ENCODE results near the gene DRD1. TPM values are rescaled to one million over a fixed set of nuclear protein-coding genes. Genes with fewer than 3 reads are reported as not detected.

The DRD1 gene
- polyA plus RNA-seq, 2 donors, result 0.02 to 0.08 TPM

DNA sequence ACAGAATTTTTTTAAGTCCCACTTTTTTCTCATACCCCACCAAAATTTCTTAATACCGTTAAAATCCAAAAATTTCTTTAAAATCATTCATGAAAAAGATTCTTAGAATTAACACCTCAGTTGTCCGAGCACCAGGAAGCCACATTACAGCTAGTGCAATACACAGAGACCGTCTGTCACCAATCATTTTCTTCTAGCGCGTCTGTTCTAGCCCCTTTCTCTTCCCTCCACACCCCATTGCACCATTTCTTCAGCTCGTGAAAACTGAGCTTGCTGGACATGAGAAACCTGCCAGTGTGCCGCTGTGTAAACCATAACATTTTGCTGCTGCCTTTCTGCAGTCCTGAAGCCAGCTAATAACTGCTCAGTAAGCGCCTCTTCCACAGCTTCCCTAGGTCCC is 39.4 kb upstream of the DRD1 start:
- no peak overlapping the region for H3K4me3 ChIP-seq (ENCODE audit: low read depth in 1 of 2, low read length in 2 of 2)
- peaks cover 0 to 10% of the 10 kb centered on the region in 2 donors for H3K36me3 ChIP-seq (ENCODE audit: control insufficient read depth in 2 of 2, insufficient read depth in 2 of 2, low read length in 1 of 2)
- H3K27me3 ChIP-seq (ENCODE audit: control insufficient read depth in 1 of 2, insufficient read depth in 2 of 2, low read length in 2 of 2), result no peaks in the 10 kb centered on the region
- no peak overlapping the region for H3K27ac ChIP-seq (ENCODE audit: low read depth in 2 of 2, low read length in 1 of 2)
- H3K9me3 ChIP-seq (ENCODE audit: control insufficient read depth in 2 of 2, insufficient read depth in 1 of 2, low read depth in 1 of 2, low read length in 1 of 2), result no peaks in the 10 kb centered on the region
- WGBS, 2 donors, result 89 to 92% methylated on average over 8 of the region's 8 CpGs
- H3K4me1 ChIP-seq (ENCODE audit: control insufficient read depth in 2 of 2, insufficient read depth in 2 of 2, low read length in 1 of 2), result peaks cover 3 to 4% of the 10 kb centered on the region in 2 donors

- peak overlapping the region; percentile 72 to 80 for H3K27ac ChIP-seq (ENCODE audit: low read depth in 2 of 2, low read length in 1 of 2)
- peak overlapping the region; percentile 79 to 80 for H3K4me3 ChIP-seq (ENCODE audit: low read depth in 1 of 2, low read length in 2 of 2)
- H3K9me3 ChIP-seq (ENCODE audit: control insufficient read depth in 2 of 2, insufficient read depth in 1 of 2, low read depth in 1 of 2, low read length in 1 of 2), result no peaks in the 10 kb centered on the region
- H3K27me3 ChIP-seq (ENCODE audit: control insufficient read depth in 1 of 2, insufficient read depth in 2 of 2, low read length in 2 of 2), result no peaks in the 10 kb centered on the region
- peaks cover 0 to 8% of the 10 kb centered on the region in 2 donors for H3K36me3 ChIP-seq (ENCODE audit: control insufficient read depth in 2 of 2, insufficient read depth in 2 of 2, low read length in 1 of 2)
- peaks cover 4 to 7% of the 10 kb centered on the region in 2 donors for H3K4me1 ChIP-seq (ENCODE audit: control insufficient read depth in 2 of 2, insufficient read depth in 2 of 2, low read length in 1 of 2)
- 28 to 29% methylated on average over 13 of the region's 13 CpGs for WGBS, 2 donors
Observed at GRCh38 chr5:175479125-175479881, 35.3 kb upstream of the DRD1 start.

DNA sequence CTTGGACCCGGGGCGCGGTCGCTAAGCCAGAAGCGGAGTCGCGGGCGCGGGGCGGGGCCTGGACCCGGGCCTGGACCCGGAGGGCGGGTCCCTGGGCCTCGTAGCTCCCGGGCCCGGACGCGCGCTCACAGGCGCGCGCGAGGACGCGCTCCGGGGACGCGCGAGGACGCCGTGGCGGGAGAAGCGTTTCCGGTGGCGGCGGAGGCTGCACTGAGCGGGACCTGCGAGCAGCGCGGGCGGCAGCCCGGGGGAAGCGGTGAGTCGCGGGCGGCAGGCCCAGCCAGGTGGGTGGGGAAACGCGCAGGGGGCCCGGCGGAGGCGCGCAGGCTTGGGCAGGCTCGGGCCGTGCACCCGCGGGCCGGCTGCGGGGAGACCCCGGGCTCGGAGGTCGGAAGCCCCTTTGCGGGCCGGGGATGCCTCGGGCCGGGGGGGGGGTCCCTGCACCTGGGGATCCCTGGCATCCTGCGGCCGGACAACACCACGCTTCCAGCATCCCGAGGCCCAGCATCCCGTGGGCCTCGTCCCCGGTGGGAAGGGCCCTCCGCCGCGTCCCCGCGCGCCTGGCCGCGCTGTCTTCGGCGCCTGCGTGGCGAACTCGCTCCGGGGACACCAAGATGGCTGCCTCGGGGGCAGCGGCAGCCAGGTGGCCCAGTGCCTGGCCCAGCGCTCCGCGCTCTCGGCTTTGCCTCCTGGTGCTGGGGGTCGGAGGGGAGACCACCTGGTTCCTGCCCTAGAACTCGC is 34.6 kb upstream of the DRD1 start, which contains the start of gene SFXN1:
TSS of gene SFXN1 (plus strand) at position 177 of the 741 bp plus-strand sequence. CDS start 13,544 bp downstream, outside the sequence.
- peaks cover 0 to 2% of the 10 kb centered on the region in 2 donors for H3K36me3 ChIP-seq (ENCODE audit: control insufficient read depth in 2 of 2, insufficient read depth in 2 of 2, low read length in 1 of 2)
- H3K9me3 ChIP-seq (ENCODE audit: control insufficient read depth in 2 of 2, insufficient read depth in 1 of 2, low read depth in 1 of 2, low read length in 1 of 2), result no peaks in the 10 kb centered on the region
- H3K4me3 ChIP-seq (ENCODE audit: low read depth in 1 of 2, low read length in 2 of 2), result peak within 1 kb of the TSS; percentile 79 to 80
- peak within 1 kb of the TSS; percentile 72 to 80 for H3K27ac ChIP-seq (ENCODE audit: low read depth in 2 of 2, low read length in 1 of 2)
- no peaks in the 10 kb centered on the region for H3K27me3 ChIP-seq (ENCODE audit: control insufficient read depth in 1 of 2, insufficient read depth in 2 of 2, low read length in 2 of 2)
- 0 to 1% methylated on average over 64 to 94 of the region's 94 CpGs for WGBS, 2 donors
- peaks cover 4 to 7% of the 10 kb centered on the region in 2 donors for H3K4me1 ChIP-seq (ENCODE audit: control insufficient read depth in 2 of 2, insufficient read depth in 2 of 2, low read length in 1 of 2)

DNA sequence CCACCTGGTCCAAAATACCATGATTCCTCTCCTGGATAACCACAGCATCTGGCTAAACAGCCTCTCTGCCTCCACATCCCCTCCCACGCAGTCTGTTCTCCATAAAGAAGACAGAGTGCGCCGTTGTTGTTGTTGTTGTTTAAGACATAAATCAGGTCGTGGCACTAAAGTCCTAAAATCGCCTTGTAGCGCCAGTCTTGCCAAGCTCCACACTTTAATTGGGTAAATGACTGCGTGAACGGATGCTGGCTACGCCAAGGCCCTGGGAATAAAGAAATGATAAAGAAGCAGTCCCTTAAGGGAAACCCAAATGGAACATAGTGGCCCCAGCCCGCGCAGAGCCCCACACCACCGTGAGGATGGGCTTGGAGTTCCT is 34.0 kb upstream of the DRD1 start:
- H3K4me3 ChIP-seq (ENCODE audit: low read depth in 1 of 2, low read length in 2 of 2), result peak overlapping the region; percentile 79 to 80
- 5% methylated on average over 12 of the region's 12 CpGs for WGBS, 2 donors
- peaks cover 0 to 2% of the 10 kb centered on the region in 2 donors for H3K36me3 ChIP-seq (ENCODE audit: control insufficient read depth in 2 of 2, insufficient read depth in 2 of 2, low read length in 1 of 2)
- H3K27me3 ChIP-seq (ENCODE audit: control insufficient read depth in 1 of 2, insufficient read depth in 2 of 2, low read length in 2 of 2), result no peaks in the 10 kb centered on the region
- peaks cover 4 to 7% of the 10 kb centered on the region in 2 donors for H3K4me1 ChIP-seq (ENCODE audit: control insufficient read depth in 2 of 2, insufficient read depth in 2 of 2, low read length in 1 of 2)
- no peaks in the 10 kb centered on the region for H3K9me3 ChIP-seq (ENCODE audit: control insufficient read depth in 2 of 2, insufficient read depth in 1 of 2, low read depth in 1 of 2, low read length in 1 of 2)
- H3K27ac ChIP-seq (ENCODE audit: low read depth in 2 of 2, low read length in 1 of 2), result peak overlapping the region; percentile 72 to 80

GRCh38 chr5:175477440-175477839 is 33.5 kb upstream of the DRD1 start:
- Histone ChIP-seq H3K27me3 (ENCODE audit: control insufficient read depth in 1 of 2, insufficient read depth in 2 of 2, low read length in 2 of 2) (no peaks in the 10 kb centered on the region), H3K4me1 (ENCODE audit: control insufficient read depth in 2 of 2, insufficient read depth in 2 of 2, low read length in 1 of 2) (peaks cover 4 to 7% of the 10 kb centered on the region in 2 donors), H3K9me3 (ENCODE audit: control insufficient read depth in 2 of 2, insufficient read depth in 1 of 2, low read depth in 1 of 2, low read length in 1 of 2) (no peaks in the 10 kb centered on the region), H3K4me3 (ENCODE audit: low read depth in 1 of 2, low read length in 2 of 2) (no peak overlapping the region), H3K27ac (ENCODE audit: low read depth in 2 of 2, low read length in 1 of 2) (peak overlapping the region; percentile 6 to 60), H3K36me3 (ENCODE audit: control insufficient read depth in 2 of 2, insufficient read depth in 2 of 2, low read length in 1 of 2) (peaks cover 0 to 2% of the 10 kb centered on the region in 2 donors)
- WGBS, 2 donors, result 44 to 58% methylated on average over 5 of the region's 5 CpGs

DNA sequence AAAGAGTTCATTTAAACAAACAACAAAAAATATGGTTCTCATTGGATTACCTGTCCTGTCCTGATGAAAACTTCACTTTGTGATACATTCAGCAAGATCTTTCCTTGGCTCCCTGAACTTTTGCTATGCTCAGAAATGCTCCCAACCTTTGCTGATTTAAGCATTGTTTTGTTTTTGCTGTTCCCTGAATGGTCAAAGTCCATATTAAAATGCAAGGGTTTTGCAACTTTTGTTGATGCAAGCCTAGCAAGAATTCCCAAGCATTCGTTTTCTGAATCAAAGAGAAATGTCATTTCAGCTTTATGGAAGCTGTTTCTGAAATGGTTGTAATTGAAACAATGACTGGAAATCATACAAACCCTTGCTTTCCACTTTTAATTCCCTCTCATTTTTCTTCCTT is 31.3 kb upstream of the DRD1 start:
- Histone ChIP-seq H3K36me3 (ENCODE audit: control insufficient read depth in 2 of 2, insufficient read depth in 2 of 2, low read length in 1 of 2) (no peaks in the 10 kb centered on the region), H3K4me1 (ENCODE audit: control insufficient read depth in 2 of 2, insufficient read depth in 2 of 2, low read length in 1 of 2) (peaks cover 4 to 7% of the 10 kb centered on the region in 2 donors), H3K9me3 (ENCODE audit: control insufficient read depth in 2 of 2, insufficient read depth in 1 of 2, low read depth in 1 of 2, low read length in 1 of 2) (no peaks in the 10 kb centered on the region), H3K27ac (ENCODE audit: low read depth in 2 of 2, low read length in 1 of 2) (no peak overlapping the region), H3K27me3 (ENCODE audit: control insufficient read depth in 1 of 2, insufficient read depth in 2 of 2, low read length in 2 of 2) (no peaks in the 10 kb centered on the region), H3K4me3 (ENCODE audit: low read depth in 1 of 2, low read length in 2 of 2) (no peak overlapping the region)
- WGBS, 2 donors, result 57 to 62% methylated on average over 1 of the region's 1 CpG

DNA sequence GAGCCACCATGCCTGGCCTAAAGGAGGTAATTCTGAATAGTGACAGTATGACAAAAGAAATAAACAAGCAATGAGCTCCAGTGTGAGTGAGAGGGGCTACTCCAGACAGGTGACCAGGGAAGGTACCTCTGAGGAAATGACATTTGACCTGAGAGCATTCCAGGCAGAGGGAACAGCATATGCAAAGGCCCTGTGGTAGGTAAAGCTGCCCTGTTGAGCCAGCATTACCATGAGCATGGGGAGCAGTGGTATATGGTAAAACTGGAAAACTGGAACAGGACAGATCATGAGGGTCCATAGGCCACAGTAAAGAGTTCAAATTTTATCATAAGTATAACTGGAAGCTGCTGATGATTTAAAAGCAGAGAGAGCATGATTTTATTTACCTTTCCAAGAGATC is 28.4 kb upstream of the DRD1 start:
- Histone ChIP-seq H3K27ac (ENCODE audit: low read depth in 2 of 2, low read length in 1 of 2) (no peak overlapping the region), H3K4me3 (ENCODE audit: low read depth in 1 of 2, low read length in 2 of 2) (no peak overlapping the region), H3K9me3 (ENCODE audit: control insufficient read depth in 2 of 2, insufficient read depth in 1 of 2, low read depth in 1 of 2, low read length in 1 of 2) (no peaks in the 10 kb centered on the region), H3K4me1 (ENCODE audit: control insufficient read depth in 2 of 2, insufficient read depth in 2 of 2, low read length in 1 of 2) (peaks cover 0 to 7% of the 10 kb centered on the region in 2 donors), H3K27me3 (ENCODE audit: control insufficient read depth in 1 of 2, insufficient read depth in 2 of 2, low read length in 2 of 2) (no peaks in the 10 kb centered on the region), H3K36me3 (ENCODE audit: control insufficient read depth in 2 of 2, insufficient read depth in 2 of 2, low read length in 1 of 2) (no peaks in the 10 kb centered on the region)

DNA sequence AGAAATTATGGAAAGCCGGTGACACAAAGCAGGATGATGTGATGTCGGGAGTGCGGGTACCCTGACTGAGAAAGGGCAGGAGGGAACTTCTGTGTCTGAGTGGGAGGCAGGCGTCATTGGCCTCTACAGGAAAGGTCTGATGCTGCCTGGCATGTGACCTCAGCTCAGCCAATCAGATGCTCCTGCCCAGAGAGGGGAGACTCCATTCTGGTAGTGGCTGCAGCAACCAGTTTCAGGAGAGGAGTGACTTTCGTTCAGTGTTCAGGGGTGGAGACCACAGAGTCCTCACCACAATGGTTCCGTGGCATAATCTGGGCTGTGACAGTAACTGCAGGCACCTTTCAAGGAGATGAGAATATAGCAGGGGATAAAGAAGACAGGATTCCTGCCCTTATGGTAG is 27.6 kb upstream of the DRD1 start:
- Histone ChIP-seq H3K4me3 (ENCODE audit: low read depth in 1 of 2, low read length in 2 of 2) (no peak overlapping the region), H3K4me1 (ENCODE audit: control insufficient read depth in 2 of 2, insufficient read depth in 2 of 2, low read length in 1 of 2) (peaks cover 0 to 7% of the 10 kb centered on the region in 2 donors), H3K27me3 (ENCODE audit: control insufficient read depth in 1 of 2, insufficient read depth in 2 of 2, low read length in 2 of 2) (no peaks in the 10 kb centered on the region), H3K36me3 (ENCODE audit: control insufficient read depth in 2 of 2, insufficient read depth in 2 of 2, low read length in 1 of 2) (no peaks in the 10 kb centered on the region), H3K27ac (ENCODE audit: low read depth in 2 of 2, low read length in 1 of 2) (no peak overlapping the region), H3K9me3 (ENCODE audit: control insufficient read depth in 2 of 2, insufficient read depth in 1 of 2, low read depth in 1 of 2, low read length in 1 of 2) (no peaks in the 10 kb centered on the region)
- 69 to 82% methylated on average over 6 of the region's 6 CpGs for WGBS, 2 donors

DNA sequence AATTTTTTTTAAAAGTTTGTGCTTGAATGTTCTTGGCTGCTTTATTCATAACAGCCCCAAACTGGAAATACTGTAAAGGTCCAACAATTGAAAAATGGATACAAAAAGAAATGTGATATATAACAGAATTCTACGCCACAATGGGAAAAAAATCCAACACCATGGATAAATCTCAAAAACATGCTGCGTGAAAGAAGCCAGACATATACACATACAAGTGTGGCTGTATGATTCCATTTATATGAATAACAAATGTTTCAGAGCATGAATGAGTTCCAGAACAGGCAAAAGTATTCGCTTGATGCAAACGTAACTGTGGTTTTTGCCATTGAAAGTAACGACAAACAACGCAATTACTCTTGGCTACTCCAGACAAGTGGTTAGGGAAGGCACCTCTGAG is 27.2 kb upstream of the DRD1 start:
- no peak overlapping the region for H3K27ac ChIP-seq (ENCODE audit: low read depth in 2 of 2, low read length in 1 of 2)
- H3K27me3 ChIP-seq (ENCODE audit: control insufficient read depth in 1 of 2, insufficient read depth in 2 of 2, low read length in 2 of 2), result no peaks in the 10 kb centered on the region
- no peak overlapping the region for H3K4me3 ChIP-seq (ENCODE audit: low read depth in 1 of 2, low read length in 2 of 2)
- no peaks in the 10 kb centered on the region for H3K9me3 ChIP-seq (ENCODE audit: control insufficient read depth in 2 of 2, insufficient read depth in 1 of 2, low read depth in 1 of 2, low read length in 1 of 2)
- WGBS, 2 donors, result 78 to 86% methylated on average over 6 of the region's 6 CpGs
- no peaks in the 10 kb centered on the region for H3K36me3 ChIP-seq (ENCODE audit: control insufficient read depth in 2 of 2, insufficient read depth in 2 of 2, low read length in 1 of 2)
- H3K4me1 ChIP-seq (ENCODE audit: control insufficient read depth in 2 of 2, insufficient read depth in 2 of 2, low read length in 1 of 2), result peaks cover 0 to 6% of the 10 kb centered on the region in 2 donors

All from esophagus (tissue), 2 donors.